NCI-H526 treated with DMSO at 0.1 percent for 48 hours (cell line): ENCODE data around the gene PPP4R2.
"Not testable (repeated sequence)": the region's sequence is repeated elsewhere in the genome, so short reads cannot be mapped to it uniquely, and the experiment has no call there.

Experiments used
- DNase-seq: peaks from one replicate; lab custom pipeline; 2025; lab: John Stamatoyannopoulos, UW

PPP4R2 gene

DNA sequence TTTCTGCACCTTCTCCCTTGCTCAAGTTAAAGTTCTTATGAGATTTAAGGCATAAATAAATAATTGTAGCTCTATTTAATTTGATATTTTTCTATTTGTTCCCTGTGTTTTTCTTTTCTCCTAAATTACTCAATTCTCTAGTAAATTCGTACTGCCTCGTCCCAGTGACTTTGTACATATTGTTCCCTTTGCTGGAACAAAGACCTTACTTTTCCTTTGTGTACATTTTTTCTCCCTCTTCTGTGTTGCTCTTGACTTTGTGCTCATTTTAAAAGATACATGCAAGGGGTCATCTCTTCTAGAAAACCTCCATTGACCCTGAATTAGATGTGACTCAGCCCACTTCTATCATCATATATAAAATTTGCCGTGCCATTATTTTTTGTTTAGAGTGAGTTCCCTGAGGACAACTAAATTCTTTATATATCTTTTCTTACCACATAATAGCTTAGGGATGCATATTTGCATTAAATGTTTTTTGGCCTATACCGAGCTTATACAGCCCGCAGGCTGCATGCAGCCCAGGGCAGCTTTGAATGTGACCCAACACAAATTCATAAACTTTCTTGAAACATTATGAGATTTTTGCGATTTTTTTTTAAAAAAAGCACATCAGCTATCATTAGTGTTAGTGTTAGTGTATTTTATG, 29.6 kb downstream of the PPP4R2 start:
- DNase-seq, result no peak

DNA sequence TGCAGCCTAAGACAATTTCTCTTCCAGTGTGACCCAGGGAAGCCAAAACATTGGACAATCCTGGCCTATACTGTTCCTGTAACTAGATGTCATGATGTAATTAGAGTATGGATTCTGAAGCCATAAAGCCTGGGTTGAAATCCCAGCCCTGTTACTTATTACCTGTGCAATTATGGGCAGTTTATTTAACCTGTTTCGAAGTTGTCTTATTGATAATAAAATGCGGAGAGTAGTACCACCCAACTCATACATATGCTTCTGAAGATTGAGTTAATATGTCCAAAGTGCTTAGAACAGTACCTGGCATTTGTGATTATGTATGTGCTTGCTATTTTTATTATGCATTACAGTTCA, 30.1 kb downstream of the PPP4R2 start:
- no peak for DNase-seq

DNA sequence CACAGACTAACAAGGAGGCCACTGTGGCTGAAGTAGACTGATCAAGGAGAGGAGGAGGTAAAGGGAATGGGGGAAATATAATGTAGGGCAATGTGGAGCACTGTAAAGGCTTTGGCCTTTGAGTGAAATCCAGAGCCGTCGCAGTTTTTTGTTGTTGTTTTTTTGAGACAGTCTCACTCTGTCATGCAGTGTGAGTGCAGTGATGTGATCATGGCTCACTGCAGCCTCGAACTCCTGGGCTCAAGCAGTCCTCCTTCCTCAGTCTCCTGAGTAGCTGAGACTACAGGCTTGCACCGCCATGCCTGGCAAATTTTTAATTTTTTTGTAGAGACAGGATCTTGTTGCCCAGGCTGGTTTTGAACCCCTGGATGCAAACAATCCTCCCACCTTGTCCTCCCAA, 32.2 kb downstream of the PPP4R2 start:
- no peak for DNase-seq

GRCh38 chr3:73029321-73029796, 32.7 kb downstream of the PPP4R2 start:
- no peak for DNase-seq

GRCh38 chr3:73030073-73030597, 33.5 kb downstream of the PPP4R2 start:
- no peak for DNase-seq

DNA sequence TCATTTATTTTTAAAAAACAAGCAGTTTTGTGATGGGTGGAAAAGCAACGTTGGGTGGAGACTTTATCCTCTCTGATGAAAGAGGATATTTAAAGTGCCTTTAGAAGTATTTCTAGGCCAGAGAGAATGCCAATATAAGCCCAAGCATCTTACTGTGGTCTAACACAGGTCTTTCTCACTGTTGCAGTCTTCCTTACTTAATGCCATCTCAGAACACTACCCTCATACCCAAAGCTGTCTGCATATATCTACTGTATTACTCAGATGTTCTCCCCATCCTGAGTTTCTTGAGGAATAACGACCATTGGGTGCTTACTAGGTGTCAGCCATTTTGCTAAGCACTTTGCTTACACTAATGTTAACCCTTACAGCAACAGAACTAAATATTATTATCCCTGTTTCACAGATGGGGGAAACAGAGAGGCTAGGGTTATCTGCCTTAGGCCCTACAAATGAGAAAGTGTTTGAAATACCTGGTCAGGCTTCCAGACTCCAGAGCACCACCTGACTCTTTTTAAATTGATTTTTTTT, 35.0 kb downstream of the PPP4R2 start:
- no peak for DNase-seq

DNA sequence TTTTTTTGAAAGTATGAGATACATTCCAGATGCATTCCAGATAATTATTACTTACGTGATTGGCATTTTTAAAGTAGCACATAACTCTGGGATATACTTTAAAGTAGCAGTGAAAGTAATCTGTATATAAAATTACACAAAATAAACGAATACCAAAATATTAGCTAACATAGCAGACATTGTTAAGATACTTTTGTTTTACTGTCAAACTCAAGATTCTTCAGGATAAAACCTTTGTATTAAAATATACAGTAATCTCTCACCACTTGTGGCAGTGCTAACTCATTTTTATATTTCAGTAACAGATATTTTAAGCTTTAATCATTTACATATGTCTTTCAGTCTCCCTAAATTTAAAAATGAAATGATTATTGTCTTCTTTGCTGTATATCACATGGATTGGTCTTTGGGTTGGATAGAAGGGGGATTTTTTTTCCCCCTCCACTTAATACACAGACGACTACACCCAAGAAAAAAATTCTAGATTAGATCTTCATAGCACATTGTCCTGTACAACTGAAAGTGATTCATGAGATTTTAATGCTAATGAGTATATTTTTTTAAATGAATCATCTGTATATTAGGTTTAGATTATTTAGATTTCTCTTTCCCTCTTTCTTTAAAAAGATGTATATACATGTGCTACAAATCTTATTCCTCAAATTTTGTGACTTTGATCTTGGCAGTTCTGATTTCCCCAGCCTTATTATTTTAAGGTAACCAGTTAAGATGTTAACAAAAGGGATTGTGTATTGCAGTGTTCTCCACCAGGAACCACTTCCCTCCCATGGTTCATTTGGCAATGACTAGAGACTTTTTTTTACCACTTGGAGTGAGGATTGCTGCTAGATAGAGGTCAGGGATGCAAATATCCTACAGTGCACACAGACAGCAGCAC, 40.3 kb downstream of the PPP4R2 start:
- DNase-seq, result no peak

DNA sequence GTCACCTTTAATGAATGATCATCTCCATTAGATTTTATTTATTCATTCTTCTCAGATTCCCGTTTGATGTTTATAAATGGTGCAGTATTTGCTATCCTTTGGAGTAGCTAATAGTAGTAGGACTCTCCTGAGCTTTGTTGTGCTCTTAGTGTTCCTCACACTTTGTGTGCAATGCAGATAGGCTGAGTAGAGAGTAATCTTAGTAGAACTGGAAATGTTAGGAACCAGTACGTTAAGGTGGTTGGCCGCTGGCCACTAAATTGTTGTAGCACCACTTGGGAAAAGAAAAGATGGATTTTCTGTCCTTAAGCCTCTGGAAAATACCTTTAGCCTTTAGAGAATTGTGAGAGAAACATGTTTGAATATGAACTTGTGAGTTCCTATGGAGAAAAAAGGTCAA, 44.9 kb downstream of the PPP4R2 start:
- no peak for DNase-seq

GRCh38 chr3:73043414-73043813, 46.8 kb downstream of the PPP4R2 start:
- no peak for DNase-seq

DNA sequence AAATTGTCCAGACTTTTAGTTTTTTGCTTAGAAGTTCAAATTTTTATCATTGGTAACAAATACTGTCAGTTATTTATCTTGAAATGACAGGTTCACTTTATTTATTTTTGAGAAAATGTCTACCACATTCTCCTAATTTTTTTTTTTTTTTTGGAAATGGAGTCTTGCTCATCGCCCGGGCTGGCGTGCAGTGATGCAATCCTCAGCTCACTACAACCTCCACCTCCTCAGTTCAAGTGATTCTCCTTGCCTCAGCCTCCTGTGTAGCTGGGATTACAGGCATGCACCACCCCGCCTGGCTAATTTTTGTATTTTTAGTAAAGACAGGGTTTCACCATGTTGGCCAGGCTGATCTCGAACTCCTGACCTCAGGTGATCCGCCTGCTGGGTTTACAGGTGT, 48.8 kb downstream of the PPP4R2 start:
- DNase-seq, result no peak

- DNase-seq, result peak; percentile 7
These were observed 49.6 kb downstream of the PPP4R2 start for GRCh38 chr3:73046195-73046594.

DNA sequence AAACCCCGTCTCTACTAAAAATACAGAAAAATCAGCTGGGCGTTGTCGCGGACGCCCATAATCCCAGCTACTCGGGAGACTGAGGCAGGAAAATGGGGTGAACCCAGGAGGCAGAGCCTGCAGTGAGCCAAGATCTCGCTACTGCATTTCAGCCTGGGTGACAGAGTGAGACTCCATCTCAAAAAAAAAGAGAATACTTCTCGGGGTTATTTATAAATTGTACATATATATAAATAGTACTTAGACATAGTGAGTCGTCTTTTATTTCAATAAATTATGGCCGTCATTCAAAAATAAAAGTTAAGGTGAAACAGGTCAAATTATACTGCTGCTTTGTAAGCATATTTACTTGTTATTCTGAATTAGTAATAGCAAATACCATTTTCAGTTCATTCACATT, 52.7 kb downstream of the PPP4R2 start:
- DNase-seq, result no peak

DNA sequence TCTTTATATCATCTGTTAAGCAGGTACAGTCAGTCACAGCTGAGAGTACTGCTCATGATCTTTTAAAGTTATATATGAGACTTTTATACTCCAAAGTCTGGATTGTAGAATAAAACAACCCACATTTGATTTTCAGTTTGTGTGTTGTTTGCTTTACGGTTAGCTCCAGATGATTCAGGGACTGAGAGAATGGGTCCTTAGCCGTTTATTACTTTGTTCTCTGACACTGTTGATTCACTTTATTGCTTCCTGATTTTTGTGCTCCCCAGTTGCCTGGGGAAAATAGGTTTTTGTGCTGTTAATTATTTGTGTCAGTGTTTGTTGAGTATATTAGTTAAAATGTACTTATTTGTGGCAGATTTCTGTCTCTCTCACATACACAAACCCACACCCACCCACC, 56.2 kb downstream of the PPP4R2 start:
- no peak for DNase-seq

DNA sequence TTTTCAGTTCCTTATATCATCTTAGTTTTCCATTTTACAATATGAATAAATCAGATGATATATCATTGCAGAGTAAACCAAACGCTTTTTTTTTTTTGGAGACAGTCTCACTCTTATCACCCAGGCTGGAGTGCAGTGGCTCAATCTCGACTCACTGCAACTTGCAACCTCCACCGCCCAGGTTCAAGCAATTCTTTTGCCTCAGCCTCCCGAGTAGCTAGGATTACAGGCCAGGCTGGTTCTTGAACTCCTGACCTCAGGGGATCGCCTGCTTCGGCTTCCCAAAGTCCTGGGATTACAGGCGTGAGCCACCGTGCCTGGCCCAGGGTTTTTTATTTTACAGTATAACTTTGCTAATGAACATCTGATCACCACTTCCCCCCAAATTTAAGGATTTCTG, 59.0 kb downstream of the PPP4R2 start:
- DNase-seq, result no peak

DNA sequence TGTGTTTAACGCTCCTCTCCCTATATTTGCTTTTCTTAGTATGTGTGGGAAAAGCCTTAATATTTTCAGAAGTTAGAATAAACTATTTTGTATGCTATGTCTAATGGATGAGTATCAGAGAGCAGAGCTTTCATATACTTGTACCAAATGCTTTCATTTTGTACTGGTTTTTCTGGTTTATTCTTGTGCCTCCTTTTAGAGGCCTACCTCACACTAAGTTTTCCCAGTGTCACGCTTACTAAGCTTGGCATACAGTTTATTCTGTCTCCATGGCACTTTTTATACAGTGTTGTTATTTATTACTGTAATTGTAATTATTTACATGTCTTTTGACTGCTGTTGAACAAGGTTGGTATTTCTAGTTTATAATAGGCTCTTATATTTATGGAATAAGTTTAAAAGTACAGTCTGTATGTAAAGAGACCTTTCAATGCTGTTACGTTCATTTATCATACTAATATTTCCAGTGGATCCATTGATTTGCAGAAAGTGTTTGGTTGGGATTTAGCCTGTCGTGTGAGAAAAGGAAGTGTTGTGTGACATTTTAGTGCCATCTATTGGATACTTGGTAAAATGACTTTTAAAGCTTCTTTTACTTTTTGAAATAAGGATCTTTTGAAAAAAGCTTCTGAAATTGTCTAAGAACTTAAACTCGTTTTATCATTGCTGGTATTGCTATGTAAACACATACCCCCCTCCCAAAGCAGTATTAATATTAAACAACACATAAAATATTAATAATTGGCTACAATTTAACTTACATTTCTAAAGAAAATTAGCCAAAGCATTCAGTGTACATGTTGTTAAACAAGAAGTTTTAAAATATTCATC, 59.6 kb downstream of the PPP4R2 start:
- DNase-seq, result peak; percentile 23

DNA sequence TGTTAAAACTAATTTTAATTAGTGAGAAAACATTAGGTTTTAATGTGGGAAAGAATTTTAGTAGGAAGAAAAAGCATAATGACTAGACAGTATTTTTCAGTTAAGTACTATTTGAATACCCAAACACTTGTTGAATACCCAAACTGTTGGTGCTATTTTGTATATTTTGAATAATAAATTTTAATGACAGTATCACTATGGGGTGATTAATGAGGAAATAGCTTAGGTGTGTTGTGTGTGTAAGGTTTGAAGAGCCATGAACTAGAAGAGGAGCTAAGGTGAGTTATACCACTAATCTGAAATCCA, 60.2 kb downstream of the PPP4R2 start:
- no peak for DNase-seq

GRCh38 chr3:73060302-73060723, 63.7 kb downstream of the PPP4R2 start:
- no peak for DNase-seq

- no peak for DNase-seq
These were observed 64.8 kb downstream of the PPP4R2 start, which contains the start of gene EBLN2 for GRCh38 chr3:73061416-73061815. Gene EBLN2, plus strand, starts transcription at chr3:73061659. Its CDS starts 423 bp downstream, at chr3:73062082.

DNA sequence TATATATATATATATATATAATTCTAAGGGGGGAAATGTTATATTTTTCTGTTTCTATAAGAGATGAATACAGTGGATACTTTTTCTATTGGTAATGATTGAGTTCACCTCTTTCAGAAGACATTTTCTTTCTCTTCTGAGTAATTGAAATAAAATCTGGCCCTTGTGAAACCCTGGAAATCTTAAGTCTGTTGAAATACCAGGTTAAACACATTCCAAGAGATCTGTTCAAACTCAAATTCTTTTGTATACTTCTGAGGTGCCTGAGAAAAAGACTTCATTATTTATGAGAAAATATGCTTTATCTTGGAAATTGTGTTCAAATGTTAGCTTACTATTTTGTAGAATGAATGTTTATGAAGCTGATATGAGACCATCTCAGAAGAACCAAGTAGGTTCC, 69.6 kb downstream of the PPP4R2 start:
- DNase-seq, result not testable (repeated sequence)

- DNase-seq, result no peak
These were observed 71.8 kb downstream of the PPP4R2 start for GRCh38 chr3:73068419-73068818.

DNA sequence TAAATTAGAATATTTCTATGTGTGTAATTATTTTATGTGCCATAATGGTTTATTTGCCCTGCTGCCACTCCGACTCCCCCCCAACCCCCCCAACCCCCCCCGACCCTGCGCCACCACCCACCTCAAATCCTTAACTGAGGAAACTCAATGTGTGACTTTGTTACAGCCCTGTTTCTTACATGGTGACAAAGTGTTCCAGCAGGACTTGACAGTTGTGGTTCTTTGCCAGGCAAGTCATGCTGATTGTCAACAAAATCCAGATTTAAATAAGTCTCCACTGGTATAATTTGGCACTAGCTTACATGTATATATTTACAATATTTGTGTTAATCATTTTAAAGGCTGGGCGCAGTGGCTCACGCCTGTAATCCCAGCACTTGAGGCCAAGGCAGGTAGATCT, 72.6 kb downstream of the PPP4R2 start:
- DNase-seq, result no peak

DNA sequence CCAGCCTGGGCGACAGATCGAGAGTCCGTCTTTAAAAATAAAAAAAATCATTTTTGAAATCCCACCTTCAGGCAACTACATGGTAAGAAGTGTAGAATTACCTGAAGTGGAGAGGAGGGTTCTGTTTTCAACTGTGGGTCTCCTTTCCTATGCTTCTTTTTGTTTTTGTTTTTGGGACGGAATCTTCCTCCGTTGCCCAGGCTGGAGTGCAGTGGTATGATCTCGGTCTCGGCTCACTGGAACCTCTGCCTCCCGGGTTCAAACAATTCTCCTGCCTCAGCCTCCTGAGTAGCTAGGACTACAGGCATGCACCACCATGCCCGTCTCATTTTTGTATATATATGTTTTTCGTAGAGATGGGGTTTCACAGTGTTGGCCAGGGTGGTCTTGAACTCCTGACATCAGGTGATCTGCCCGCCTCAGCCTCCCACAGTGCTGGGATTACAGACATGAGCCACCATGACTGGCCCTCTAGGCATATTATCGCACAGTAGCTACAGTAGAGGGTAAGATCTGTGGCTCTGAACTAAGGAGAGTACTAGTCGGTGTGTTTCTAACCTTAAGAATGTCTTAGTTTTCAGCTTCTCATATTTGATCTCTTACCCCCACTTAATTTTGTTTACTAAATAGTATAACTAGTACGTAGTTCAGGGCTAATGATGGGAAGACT, 73.3 kb downstream of the PPP4R2 start:
- DNase-seq, result no peak
